Measurements from ENCODE around the gene LEKR1.

Gene LEKR1

DNA sequence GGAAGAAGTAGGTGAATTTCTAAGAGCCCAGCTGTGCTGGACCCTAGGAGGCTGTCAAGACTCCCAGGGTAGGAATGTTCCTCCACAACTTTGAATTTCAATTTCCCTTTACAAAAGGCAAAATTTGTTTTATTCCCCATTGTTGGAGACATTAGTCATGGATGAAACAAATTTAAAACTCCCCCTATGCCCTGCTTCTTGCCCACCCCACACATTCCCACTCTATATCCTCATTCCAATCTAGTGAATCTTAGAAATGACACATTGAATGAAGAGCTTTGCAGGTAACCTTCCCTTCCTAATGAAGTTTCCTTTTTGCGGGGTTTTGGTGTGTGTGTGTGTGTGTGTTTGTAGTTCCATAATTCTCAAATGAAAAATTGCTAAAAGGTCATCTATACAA is 261.2 kb downstream of the LEKR1 start (continued):
- no peak for TF ChIP-seq ZNF600 (tag by site-specific recombination; IDR thresholded peaks at IDR 0.05)
- TF ChIP-seq ZNF677 (tag by site-specific recombination; IDR thresholded peaks at IDR 0.05): no peak
- TF ChIP-seq YY1 (tag by site-specific recombination; IDR thresholded peaks at IDR 0.05): no peak
- no peak for TF ChIP-seq ZNF549 (tag by site-specific recombination; IDR thresholded peaks at IDR 0.05)

DNA sequence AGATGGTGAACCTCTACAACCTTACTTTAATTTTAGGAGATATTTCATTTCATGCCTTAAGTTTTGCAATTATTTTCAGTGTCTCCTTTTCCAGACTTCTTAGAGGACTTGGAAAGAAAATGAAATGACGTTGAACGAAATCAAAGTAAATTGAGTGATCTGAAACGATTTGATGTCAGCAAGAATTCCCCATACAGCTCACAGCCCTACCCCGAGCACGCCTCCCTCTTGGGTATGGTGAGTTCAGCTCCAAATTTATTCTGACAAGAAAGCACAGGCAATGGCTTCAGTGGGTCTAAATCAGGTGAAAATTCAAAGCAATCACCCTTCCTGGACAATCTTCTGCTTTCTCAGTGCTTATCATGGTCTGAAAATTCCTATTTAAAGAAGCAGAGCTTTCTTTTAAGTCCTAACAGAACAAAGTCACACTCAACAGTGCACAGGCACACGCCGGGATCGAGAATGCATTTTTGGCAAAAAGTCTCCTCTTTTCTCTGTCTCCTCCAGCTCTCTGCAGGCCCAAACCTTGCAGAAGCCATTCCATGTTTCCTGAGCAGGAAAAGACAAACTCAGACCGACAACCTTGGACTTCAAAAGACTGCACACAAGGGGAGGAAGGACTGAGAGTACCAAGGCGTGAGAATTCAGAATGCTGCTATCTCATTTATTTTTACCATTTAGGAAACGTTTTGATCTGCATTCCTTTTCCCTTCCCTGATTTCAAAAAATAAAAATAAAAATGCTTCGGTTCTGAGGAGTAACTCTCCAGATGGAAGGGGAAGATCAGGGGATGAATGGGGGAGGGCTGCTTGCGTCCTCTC is 261.8 kb downstream of the LEKR1 start:
- Histone ChIP-seq H3K4me3 (ENCODE audit: low read depth, low read length) (peak overlapping the region; percentile 59), H3K36me3 (ENCODE audit: control insufficient read depth in 2 of 2, insufficient read depth in 1 of 2, low read length in 2 of 2) (no peaks in the 10 kb centered on the region), H3K4me1 (ENCODE audit: control insufficient read depth, insufficient read depth, low read length) (peaks cover 3% of the 10 kb centered on the region; the same call in 1 of the 2 replicates), H3K9me3 (ENCODE audit: control insufficient read depth, insufficient read depth, low read depth, low read length) (no peaks in the 10 kb centered on the region), H3K27ac (ENCODE audit: extremely low read depth, low read depth, low read length) (peak overlapping the region; percentile 82)
- peak; percentile 32; the same call in 1 of the 2 replicates for TF ChIP-seq ZBTB20 (tag by site-specific recombination; IDR thresholded peaks at IDR 0.05)
- TF ChIP-seq, protein P1, sequence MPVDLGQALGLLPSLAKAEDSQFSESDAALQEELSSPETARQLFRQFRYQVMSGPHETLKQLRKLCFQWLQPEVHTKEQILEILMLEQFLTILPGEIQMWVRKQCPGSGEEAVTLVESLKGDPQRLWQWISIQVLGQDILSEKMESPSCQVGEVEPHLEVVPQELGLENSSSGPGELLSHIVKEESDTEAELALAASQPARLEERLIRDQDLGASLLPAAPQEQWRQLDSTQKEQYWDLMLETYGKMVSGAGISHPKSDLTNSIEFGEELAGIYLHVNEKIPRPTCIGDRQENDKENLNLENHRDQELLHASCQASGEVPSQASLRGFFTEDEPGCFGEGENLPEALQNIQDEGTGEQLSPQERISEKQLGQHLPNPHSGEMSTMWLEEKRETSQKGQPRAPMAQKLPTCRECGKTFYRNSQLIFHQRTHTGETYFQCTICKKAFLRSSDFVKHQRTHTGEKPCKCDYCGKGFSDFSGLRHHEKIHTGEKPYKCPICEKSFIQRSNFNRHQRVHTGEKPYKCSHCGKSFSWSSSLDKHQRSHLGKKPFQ (tag by site-specific recombination; IDR thresholded peaks at IDR 0.05): no peak
- no peak for TF ChIP-seq ZNF660 (tag by site-specific recombination; IDR thresholded peaks at IDR 0.05)
- TF ChIP-seq WT1 (tag by site-specific recombination; IDR thresholded peaks at IDR 0.05): no peak
- ChIA-PET CTCF (interaction anchor here (0.6 to 3.7 kb wide), 8 partner anchors 26 to 1077 kb away, joined by 3 to 11 read pairs (median 4); partner anchors contain the start of gene TIPARP), POLR2A (interaction anchor here (0.6 to 1.7 kb wide), 9 partner anchors 17 to 1431 kb away, joined by 3 to 11 read pairs (median 5); partner anchors contain the start of genes SSR3 and TIPARP)

DNA sequence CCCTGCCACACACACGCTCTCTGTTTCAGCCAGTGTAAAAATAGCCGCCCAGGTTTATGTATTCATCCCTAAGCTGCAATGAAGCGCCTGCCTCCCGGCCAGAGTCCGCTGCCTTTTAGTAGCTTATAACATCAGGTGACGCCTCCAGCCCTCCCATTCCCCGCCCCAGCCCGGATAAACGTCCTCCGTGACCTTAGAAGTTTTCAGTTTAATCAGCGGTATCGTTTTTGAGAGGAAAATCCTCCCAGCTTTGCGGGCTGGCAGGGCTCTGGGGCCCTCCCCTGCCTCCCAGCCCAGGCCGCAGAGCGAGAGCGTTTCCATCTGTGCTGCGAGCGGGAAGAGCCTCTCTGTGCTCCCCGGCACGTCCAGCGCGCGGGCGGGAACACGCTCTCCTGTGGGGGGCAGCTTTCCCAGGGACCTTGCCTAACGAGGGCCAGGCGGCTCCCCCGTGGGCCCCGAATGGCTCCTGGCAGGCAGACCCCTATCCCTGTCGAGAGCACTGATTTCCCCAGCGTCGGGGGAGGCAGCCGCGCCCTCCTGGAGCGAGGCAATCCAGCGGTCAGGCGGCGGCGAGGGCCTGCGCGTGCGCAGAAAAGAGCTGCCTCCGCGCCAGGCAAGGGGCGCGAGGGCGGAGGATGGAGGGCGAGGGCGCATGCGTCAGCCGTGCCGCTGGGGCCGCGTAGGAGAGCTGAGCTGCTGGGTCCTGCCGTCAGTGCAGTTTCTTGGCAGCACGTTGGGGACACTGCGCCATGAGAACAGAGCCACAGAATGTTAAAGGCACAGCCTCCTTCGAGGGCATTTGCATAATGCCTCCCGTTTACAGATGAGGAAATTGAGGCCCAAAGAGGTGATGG is 262.7 kb downstream of the LEKR1 start:
- Histone ChIP-seq H3K27ac (ENCODE audit: extremely low read depth, low read depth, low read length) (peak overlapping the region; percentile 82), H3K4me1 (ENCODE audit: control insufficient read depth, insufficient read depth, low read length) (peaks cover 3% of the 10 kb centered on the region; the same call in 1 of the 2 replicates), H3K9me3 (ENCODE audit: control insufficient read depth, insufficient read depth, low read depth, low read length) (no peaks in the 10 kb centered on the region), H3K36me3 (ENCODE audit: control insufficient read depth in 2 of 2, insufficient read depth in 1 of 2, low read length in 2 of 2) (no peaks in the 10 kb centered on the region), H3K4me3 (ENCODE audit: low read depth, low read length) (peak overlapping the region; percentile 59)
- ChIA-PET POLR2A (interaction anchor here (0.7 to 1.7 kb wide), 15 partner anchors 10 to 534 kb away, joined by 3 to 11 read pairs (median 4); partner anchors contain the start of genes CCNL1, SSR3 and TIPARP), CTCF (interaction anchor here (0.6 to 1.5 kb wide), 9 partner anchors 25 to 554 kb away, joined by 3 to 7 read pairs (median 3); partner anchors contain the start of gene TIPARP)
- no peak for TF ChIP-seq ZNF664 (tag by site-specific recombination; IDR thresholded peaks at IDR 0.05)
- TF ChIP-seq ZFHX2 (tag by site-specific recombination; conservative IDR thresholded peaks at IDR 0.05): peak; percentile 83
- no peak for TF ChIP-seq ZNF514 (tag by site-specific recombination; IDR thresholded peaks at IDR 0.05)
- TF ChIP-seq ZNF610 (tag by site-specific recombination; IDR thresholded peaks at IDR 0.05; ENCODE audit: borderline replicate concordance): peak; percentile 69; the same call in 1 of the 2 replicates
- TF ChIP-seq KLF9 (tag by site-specific recombination; IDR thresholded peaks at IDR 0.05; ENCODE audit: low read depth): peak; percentile 59
- TF ChIP-seq ZNF184 (tag by site-specific recombination; IDR thresholded peaks at IDR 0.05): no peak
- no peak for TF ChIP-seq ZNF654 (tag by site-specific recombination; IDR thresholded peaks at IDR 0.05; ENCODE audit: low read depth)
- peak; percentile 98 for TF ChIP-seq ZIC2 (tag by site-specific recombination; IDR thresholded peaks at IDR 0.05)
- TF ChIP-seq, protein P2, sequence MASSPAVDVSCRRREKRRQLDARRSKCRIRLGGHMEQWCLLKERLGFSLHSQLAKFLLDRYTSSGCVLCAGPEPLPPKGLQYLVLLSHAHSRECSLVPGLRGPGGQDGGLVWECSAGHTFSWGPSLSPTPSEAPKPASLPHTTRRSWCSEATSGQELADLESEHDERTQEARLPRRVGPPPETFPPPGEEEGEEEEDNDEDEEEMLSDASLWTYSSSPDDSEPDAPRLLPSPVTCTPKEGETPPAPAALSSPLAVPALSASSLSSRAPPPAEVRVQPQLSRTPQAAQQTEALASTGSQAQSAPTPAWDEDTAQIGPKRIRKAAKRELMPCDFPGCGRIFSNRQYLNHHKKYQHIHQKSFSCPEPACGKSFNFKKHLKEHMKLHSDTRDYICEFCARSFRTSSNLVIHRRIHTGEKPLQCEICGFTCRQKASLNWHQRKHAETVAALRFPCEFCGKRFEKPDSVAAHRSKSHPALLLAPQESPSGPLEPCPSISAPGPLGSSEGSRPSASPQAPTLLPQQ (tag by site-specific recombination; IDR thresholded peaks at IDR 0.05): peak; percentile 83
- peak; percentile 70 for TF ChIP-seq SP2 (tag by site-specific recombination; IDR thresholded peaks at IDR 0.05)
- TF ChIP-seq, protein P3, sequence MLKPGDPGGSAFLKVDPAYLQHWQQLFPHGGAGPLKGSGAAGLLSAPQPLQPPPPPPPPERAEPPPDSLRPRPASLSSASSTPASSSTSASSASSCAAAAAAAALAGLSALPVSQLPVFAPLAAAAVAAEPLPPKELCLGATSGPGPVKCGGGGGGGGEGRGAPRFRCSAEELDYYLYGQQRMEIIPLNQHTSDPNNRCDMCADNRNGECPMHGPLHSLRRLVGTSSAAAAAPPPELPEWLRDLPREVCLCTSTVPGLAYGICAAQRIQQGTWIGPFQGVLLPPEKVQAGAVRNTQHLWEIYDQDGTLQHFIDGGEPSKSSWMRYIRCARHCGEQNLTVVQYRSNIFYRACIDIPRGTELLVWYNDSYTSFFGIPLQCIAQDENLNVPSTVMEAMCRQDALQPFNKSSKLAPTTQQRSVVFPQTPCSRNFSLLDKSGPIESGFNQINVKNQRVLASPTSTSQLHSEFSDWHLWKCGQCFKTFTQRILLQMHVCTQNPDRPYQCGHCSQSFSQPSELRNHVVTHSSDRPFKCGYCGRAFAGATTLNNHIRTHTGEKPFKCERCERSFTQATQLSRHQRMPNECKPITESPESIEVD (tag by site-specific recombination; IDR thresholded peaks at IDR 0.05): no peak
- TF ChIP-seq ZNF211 (tag by site-specific recombination; IDR thresholded peaks at IDR 0.05; ENCODE audit: low read depth): no peak
- TF ChIP-seq, protein P4, sequence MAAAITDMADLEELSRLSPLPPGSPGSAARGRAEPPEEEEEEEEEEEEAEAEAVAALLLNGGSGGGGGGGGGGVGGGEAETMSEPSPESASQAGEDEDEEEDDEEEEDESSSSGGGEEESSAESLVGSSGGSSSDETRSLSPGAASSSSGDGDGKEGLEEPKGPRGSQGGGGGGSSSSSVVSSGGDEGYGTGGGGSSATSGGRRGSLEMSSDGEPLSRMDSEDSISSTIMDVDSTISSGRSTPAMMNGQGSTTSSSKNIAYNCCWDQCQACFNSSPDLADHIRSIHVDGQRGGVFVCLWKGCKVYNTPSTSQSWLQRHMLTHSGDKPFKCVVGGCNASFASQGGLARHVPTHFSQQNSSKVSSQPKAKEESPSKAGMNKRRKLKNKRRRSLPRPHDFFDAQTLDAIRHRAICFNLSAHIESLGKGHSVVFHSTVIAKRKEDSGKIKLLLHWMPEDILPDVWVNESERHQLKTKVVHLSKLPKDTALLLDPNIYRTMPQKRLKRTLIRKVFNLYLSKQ (tag by site-specific recombination; IDR thresholded peaks at IDR 0.05; ENCODE audit: borderline replicate concordance): no peak
- TF ChIP-seq, protein P5, sequence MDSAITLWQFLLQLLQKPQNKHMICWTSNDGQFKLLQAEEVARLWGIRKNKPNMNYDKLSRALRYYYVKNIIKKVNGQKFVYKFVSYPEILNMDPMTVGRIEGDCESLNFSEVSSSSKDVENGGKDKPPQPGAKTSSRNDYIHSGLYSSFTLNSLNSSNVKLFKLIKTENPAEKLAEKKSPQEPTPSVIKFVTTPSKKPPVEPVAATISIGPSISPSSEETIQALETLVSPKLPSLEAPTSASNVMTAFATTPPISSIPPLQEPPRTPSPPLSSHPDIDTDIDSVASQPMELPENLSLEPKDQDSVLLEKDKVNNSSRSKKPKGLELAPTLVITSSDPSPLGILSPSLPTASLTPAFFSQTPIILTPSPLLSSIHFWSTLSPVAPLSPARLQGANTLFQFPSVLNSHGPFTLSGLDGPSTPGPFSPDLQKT (IDR thresholded peaks at IDR 0.05; ENCODE audit: borderline replicate concordance, low read depth, low read length): no peak
